SK-N-SH (cell line): ENCODE results near the gene PGLYRP4.

Experiments
- EP300 ChIP-seq, 2 experiments: IDR thresholded peaks; 2 replicates each; pipeline versions ENCODE4 v1.4.0 to v1.6.1; 2012; ENCODE audit warnings: borderline replicate concordance in 1 of 2, low read depth in 1 of 2, low read length in 1 of 2
- EZH2phosphoT487 ChIP-seq: fragments of 200-600 bp; sonication (generic); IDR thresholded peaks from 2 replicates; pipeline ENCODE4 v1.6.1; 2017; ENCODE audit warnings: low read depth, mixed run types, mild to moderate bottlenecking, antibody characterized with exemption, moderate library complexity, borderline replicate concordance
- FOXM1 ChIP-seq: IDR thresholded peaks from 2 replicates; pipeline ENCODE4 v1.4.0; 2012; ENCODE audit warnings: low read depth, mild to moderate bottlenecking
- IRF3 ChIP-seq: fragments of 150-350 bp; IDR thresholded peaks from 2 replicates; pipeline ENCODE4 v1.6.1; 2016; ENCODE audit warnings: mild to moderate bottlenecking, low read depth, low read length
- NRF1 ChIP-seq: IDR thresholded peaks from 2 replicates; pipeline ENCODE4 v1.6.1; 2012; ENCODE audit warnings: low read depth, mild to moderate bottlenecking, low read length
- POLR2AphosphoS5 ChIP-seq: IDR thresholded peaks from 2 replicates; pipeline ENCODE4 v1.6.1; 2012; ENCODE audit warnings: low read depth, low read length
- RAD21 ChIP-seq: IDR thresholded peaks from 2 replicates; pipeline ENCODE4 v1.6.1; 2012; ENCODE audit warnings: mild to moderate bottlenecking, low read length
- RCOR1 ChIP-seq: fragments of 150-350 bp; IDR thresholded peaks from 2 replicates; pipeline ENCODE4 v1.6.1; 2017; ENCODE audit warnings: antibody characterized with exemption, low read length
- SIN3A ChIP-seq: IDR thresholded peaks from 2 replicates; pipeline ENCODE4 v1.6.1; 2012; ENCODE audit warnings: low read depth, mild to moderate bottlenecking, low read length, moderate library complexity, borderline replicate concordance
- TAF1 ChIP-seq: IDR thresholded peaks from 2 replicates; pipeline ENCODE4 v1.6.1; 2012; ENCODE audit warnings: low read depth, mild to moderate bottlenecking, low read length, moderate library complexity, borderline replicate concordance
- TCF12 ChIP-seq: IDR thresholded peaks from 2 replicates; pipeline ENCODE4 v1.4.0; 2012
- YY1 ChIP-seq: IDR thresholded peaks from 2 replicates; pipeline ENCODE4 v1.4.0; 2012; ENCODE audit warnings: low read depth, mild to moderate bottlenecking
- TF ChIP-seq, protein P1 (sequence below): fragments of 200-600 bp; sonication (generic); IDR thresholded peaks from 2 replicates; pipeline ENCODE4 v1.6.1; 2017; ENCODE audit warnings: antibody characterized with exemption, mild to moderate bottlenecking, moderate library complexity
- TF ChIP-seq, protein P2 (sequence below): IDR thresholded peaks from 2 replicates; pipeline ENCODE4 v1.6.1; 2012; ENCODE audit warnings: mild to moderate bottlenecking, low read depth, low read length, moderate library complexity

GRCh38 chr1:153356392-153357075, 7.9 kb upstream of the PGLYRP4 start:
- TF ChIP-seq, protein P1, sequence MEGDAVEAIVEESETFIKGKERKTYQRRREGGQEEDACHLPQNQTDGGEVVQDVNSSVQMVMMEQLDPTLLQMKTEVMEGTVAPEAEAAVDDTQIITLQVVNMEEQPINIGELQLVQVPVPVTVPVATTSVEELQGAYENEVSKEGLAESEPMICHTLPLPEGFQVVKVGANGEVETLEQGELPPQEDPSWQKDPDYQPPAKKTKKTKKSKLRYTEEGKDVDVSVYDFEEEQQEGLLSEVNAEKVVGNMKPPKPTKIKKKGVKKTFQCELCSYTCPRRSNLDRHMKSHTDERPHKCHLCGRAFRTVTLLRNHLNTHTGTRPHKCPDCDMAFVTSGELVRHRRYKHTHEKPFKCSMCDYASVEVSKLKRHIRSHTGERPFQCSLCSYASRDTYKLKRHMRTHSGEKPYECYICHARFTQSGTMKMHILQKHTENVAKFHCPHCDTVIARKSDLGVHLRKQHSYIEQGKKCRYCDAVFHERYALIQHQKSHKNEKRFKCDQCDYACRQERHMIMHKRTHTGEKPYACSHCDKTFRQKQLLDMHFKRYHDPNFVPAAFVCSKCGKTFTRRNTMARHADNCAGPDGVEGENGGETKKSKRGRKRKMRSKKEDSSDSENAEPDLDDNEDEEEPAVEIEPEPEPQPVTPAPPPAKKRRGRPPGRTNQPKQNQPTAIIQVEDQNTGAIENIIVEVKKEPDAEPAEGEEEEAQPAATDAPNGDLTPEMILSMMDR: no peak
- TF ChIP-seq RCOR1 (no peak), EP300 (IDR thresholded peaks at IDR 0.05; ENCODE audit: borderline replicate concordance in 1 of 2, low read depth in 1 of 2, low read length in 1 of 2) (no peak), SIN3A (no peak), FOXM1 (no peak), RAD21 (no peak), POLR2AphosphoS5 (no peak), TAF1 (no peak), YY1 (no peak), NRF1 (no peak), TCF12 (no peak), IRF3 (no peak), EZH2phosphoT487 (no peak)
- TF ChIP-seq, protein P2, sequence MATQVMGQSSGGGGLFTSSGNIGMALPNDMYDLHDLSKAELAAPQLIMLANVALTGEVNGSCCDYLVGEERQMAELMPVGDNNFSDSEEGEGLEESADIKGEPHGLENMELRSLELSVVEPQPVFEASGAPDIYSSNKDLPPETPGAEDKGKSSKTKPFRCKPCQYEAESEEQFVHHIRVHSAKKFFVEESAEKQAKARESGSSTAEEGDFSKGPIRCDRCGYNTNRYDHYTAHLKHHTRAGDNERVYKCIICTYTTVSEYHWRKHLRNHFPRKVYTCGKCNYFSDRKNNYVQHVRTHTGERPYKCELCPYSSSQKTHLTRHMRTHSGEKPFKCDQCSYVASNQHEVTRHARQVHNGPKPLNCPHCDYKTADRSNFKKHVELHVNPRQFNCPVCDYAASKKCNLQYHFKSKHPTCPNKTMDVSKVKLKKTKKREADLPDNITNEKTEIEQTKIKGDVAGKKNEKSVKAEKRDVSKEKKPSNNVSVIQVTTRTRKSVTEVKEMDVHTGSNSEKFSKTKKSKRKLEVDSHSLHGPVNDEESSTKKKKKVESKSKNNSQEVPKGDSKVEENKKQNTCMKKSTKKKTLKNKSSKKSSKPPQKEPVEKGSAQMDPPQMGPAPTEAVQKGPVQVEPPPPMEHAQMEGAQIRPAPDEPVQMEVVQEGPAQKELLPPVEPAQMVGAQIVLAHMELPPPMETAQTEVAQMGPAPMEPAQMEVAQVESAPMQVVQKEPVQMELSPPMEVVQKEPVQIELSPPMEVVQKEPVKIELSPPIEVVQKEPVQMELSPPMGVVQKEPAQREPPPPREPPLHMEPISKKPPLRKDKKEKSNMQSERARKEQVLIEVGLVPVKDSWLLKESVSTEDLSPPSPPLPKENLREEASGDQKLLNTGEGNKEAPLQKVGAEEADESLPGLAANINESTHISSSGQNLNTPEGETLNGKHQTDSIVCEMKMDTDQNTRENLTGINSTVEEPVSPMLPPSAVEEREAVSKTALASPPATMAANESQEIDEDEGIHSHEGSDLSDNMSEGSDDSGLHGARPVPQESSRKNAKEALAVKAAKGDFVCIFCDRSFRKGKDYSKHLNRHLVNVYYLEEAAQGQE: no peak
